HFFc6 (cell line): Measurements from ENCODE around the gene SLTM. TPM values are rescaled to one million over a fixed set of nuclear protein-coding genes. Genes with fewer than 3 reads are reported as not detected.
"Not testable (repeated sequence)": the region's sequence is repeated elsewhere in the genome, so short reads cannot be mapped to it uniquely, and the experiment has no call there.

Experiments
- DNase-seq: peaks from one replicate; pipeline ENCODE4 v3.0.0-alpha.2; 2018
- H3K27ac Mint-ChIP-seq: 2 replicates; pipeline ENCODE4 v1.8.0; 2020; ENCODE audit warnings: mild to moderate bottlenecking, mixed read lengths
- H3K27me3 Mint-ChIP-seq: 2 replicates; pipeline ENCODE4 v1.8.0; 2021; ENCODE audit warnings: mild to moderate bottlenecking, moderate library complexity, mixed read lengths; ENCODE audit not compliant: insufficient read depth
- H3K36me3 Mint-ChIP-seq: 2 replicates; pipeline ENCODE4 v1.8.0; 2021; ENCODE audit warnings: low read depth, mixed read lengths
- H3K4me1 Mint-ChIP-seq: 2 replicates; pipeline ENCODE4 v1.8.0; 2020; ENCODE audit warnings: low read depth, mixed read lengths
- H3K4me3 Mint-ChIP-seq: 2 replicates; pipeline ENCODE4 v1.8.0; 2020; ENCODE audit warnings: mild to moderate bottlenecking, moderate library complexity, mixed read lengths
- H3K9me3 Mint-ChIP-seq: 2 replicates; pipeline ENCODE4 v1.8.0; 2020; ENCODE audit warnings: mild to moderate bottlenecking, mixed read lengths
- total RNA-seq, 6 experiments: library from RNA; stranded (reverse); fragmentation: NEBNext Ultra II Directional; extraction: Animal tissue kit (Norgen Biotek cat#: 25700); gene quantifications; 2 replicates in 1 of 6; 3 replicates in 5 of 6; pipeline ENCODE4 v1.2.3, GENCODE V29; 2021
- TF ChIP-seq, protein P1 (sequence below): fragments of 200-600 bp; sonication (generic); IDR thresholded peaks from 2 replicates; pipeline ENCODE4 v1.5.0; 2021; ENCODE audit warnings: antibody characterized with exemption, mild to moderate bottlenecking

SLTM gene
- total RNA-seq, 6 experiments from 2014 or later: 38.1 to 49.4 (median 45.3) TPM

DNA sequence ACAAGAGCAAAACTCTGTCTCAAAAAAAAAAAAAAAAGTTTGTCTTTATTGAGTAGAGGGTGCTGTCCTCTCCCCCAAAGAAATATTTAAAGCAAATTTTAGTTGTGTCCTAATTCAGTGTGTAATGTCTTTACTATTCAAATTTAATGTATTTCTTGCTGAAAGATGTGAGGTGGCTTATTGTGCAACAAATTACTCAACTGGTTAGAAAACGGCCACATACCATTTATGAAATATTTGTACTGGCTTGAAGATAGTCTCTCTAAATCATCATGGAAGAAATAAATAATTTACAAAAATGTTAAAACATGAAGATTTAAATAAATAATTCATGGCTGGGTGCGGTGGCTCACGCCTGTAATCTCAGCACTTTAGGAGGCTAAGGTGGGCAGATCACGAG is 63.0 kb downstream of the SLTM start:
- TF ChIP-seq, protein P1, sequence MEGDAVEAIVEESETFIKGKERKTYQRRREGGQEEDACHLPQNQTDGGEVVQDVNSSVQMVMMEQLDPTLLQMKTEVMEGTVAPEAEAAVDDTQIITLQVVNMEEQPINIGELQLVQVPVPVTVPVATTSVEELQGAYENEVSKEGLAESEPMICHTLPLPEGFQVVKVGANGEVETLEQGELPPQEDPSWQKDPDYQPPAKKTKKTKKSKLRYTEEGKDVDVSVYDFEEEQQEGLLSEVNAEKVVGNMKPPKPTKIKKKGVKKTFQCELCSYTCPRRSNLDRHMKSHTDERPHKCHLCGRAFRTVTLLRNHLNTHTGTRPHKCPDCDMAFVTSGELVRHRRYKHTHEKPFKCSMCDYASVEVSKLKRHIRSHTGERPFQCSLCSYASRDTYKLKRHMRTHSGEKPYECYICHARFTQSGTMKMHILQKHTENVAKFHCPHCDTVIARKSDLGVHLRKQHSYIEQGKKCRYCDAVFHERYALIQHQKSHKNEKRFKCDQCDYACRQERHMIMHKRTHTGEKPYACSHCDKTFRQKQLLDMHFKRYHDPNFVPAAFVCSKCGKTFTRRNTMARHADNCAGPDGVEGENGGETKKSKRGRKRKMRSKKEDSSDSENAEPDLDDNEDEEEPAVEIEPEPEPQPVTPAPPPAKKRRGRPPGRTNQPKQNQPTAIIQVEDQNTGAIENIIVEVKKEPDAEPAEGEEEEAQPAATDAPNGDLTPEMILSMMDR: no peak
- Mint-ChIP-seq H3K9me3 (no peaks in the 10 kb centered on the region), H3K27ac (no peak overlapping the region), H3K36me3 (no peaks in the 10 kb centered on the region), H3K4me1 (peaks cover 12% of the 10 kb centered on the region), H3K27me3 (no peaks in the 10 kb centered on the region; the same call in 1 of the 2 replicates), H3K4me3 (no peak overlapping the region)
- peak; percentile 25 for DNase-seq

DNA sequence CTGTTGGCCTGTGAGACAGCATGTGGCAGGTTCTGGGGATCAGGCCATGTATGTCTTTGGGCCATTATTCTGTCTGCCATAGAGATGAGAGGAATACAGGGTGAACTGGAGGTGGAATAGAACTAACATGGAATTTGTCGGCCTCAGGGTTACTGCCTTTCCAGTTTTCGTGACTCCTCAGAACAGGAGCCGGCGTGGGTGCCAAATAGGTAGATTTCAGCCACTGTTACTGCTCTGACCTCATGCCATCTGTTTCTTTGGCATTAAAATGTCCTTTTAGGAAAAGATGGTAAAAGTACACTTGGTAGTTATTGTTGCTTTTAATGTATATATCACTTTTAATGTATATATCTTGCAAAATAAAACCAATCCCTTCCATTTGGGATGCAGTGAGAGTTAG is 65.6 kb downstream of the SLTM start:
- DNase-seq: no peak
- TF ChIP-seq, protein P1: no peak
- H3K9me3 Mint-ChIP-seq: no peaks in the 10 kb centered on the region
- H3K36me3 Mint-ChIP-seq: no peaks in the 10 kb centered on the region
- H3K4me1 Mint-ChIP-seq: no peaks in the 10 kb centered on the region
- H3K27ac Mint-ChIP-seq: no peak overlapping the region
- H3K27me3 Mint-ChIP-seq: no peaks in the 10 kb centered on the region; the same call in none of the 2 replicates
- no peak overlapping the region for H3K4me3 Mint-ChIP-seq

DNA sequence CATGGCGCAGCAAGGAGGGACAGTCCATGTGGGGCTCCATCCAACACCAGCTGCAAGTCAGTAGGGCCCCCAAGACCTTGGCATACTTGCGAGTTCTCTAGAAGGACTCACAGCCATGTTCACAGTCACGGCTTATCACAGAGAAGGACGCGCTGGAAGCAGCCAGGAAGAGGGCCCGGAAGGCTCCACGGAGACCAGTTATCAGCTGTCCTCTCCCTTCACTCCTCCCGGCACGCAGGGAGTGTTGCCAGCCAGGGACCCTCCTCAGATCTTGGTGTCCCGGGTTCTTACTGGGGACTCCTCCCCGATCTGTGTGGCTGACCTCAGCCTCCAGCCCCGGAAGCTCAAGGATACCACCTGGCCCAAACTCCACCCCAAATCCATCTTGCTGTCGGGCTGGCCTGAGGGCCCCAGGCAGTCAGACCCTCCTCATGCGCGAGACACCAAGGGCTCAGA is 68.0 kb downstream of the SLTM start:
- H3K9me3 Mint-ChIP-seq: no peaks in the 10 kb centered on the region
- no peaks in the 10 kb centered on the region; the same call in none of the 2 replicates for H3K27me3 Mint-ChIP-seq
- peak overlapping the region; percentile 48; the same call in 1 of the 2 replicates for H3K27ac Mint-ChIP-seq
- H3K4me3 Mint-ChIP-seq: peak overlapping the region; percentile 30; the same call in 1 of the 2 replicates
- TF ChIP-seq, protein P1: no peak
- no peaks in the 10 kb centered on the region for H3K36me3 Mint-ChIP-seq
- DNase-seq: no peak
- no peaks in the 10 kb centered on the region for H3K4me1 Mint-ChIP-seq

- Mint-ChIP-seq H3K27ac (no peak overlapping the region; the same call in 1 of the 2 replicates), H3K36me3 (no peaks in the 10 kb centered on the region), H3K9me3 (no peaks in the 10 kb centered on the region), H3K4me1 (no peaks in the 10 kb centered on the region), H3K4me3 (peak overlapping the region; percentile 30; the same call in 1 of the 2 replicates), H3K27me3 (no peaks in the 10 kb centered on the region; the same call in none of the 2 replicates)
- no peak for DNase-seq
- TF ChIP-seq, protein P1: no peak
Observed at GRCh38 chr15:58864602-58865424, 68.7 kb downstream of the SLTM start.

GRCh38 chr15:58862326-58862725 is 71.2 kb downstream of the SLTM start:
- Mint-ChIP-seq H3K27me3 (no peaks in the 10 kb centered on the region; the same call in none of the 2 replicates), H3K9me3 (no peaks in the 10 kb centered on the region), H3K27ac (no peak overlapping the region), H3K4me1 (no peaks in the 10 kb centered on the region), H3K36me3 (no peaks in the 10 kb centered on the region), H3K4me3 (no peak overlapping the region)
- TF ChIP-seq, protein P1: no peak
- DNase-seq: no peak

GRCh38 chr15:58856621-58857020 is 76.9 kb downstream of the SLTM start:
- not testable (repeated sequence) for H3K27ac Mint-ChIP-seq, H3K9me3 Mint-ChIP-seq, H3K4me3 Mint-ChIP-seq, H3K27me3 Mint-ChIP-seq, DNase-seq
- H3K4me1 Mint-ChIP-seq: peaks cover 16% of the 10 kb centered on the region
- peaks cover 12% of the 10 kb centered on the region for H3K36me3 Mint-ChIP-seq
